K562 (cell line): ENCODE results near the gene CRYAB. TPM values are rescaled to one million over a fixed set of nuclear protein-coding genes. Genes with fewer than 3 reads are reported as not detected.
A peak's percentile ranks its signal among the peaks of the same experiment; 100 is the strongest.

Experiments
- ARID1B ChIP-seq: fragments of 450-650 bp; IDR thresholded peaks from 2 replicates; pipeline ENCODE4 v1.6.1; 2016; ENCODE audit warnings: antibody characterized with exemption, mild to moderate bottlenecking, inconsistent platforms
- ATF3 ChIP-seq, 2 experiments: fragments of 450-650 bp in 1 of 2; sonication (generic) in 1 of 2; formaldehyde crosslinking in 1 of 2; IDR thresholded peaks in 1 of 2; conservative IDR thresholded peaks in 1 of 2; 2 replicates each; pipeline versions ENCODE4 v1.6.1 to v1.8.1; 2016 to 2023; ENCODE audit warnings: mild to moderate bottlenecking in 2 of 2, moderate library complexity in 2 of 2, inconsistent platforms in 1 of 2, missing genetic modification reagents in 1 of 2
- E2F3 ChIP-seq: fragments of 250-450 bp; sonication (Bioruptor Pico); IDR thresholded peaks from 2 replicates; pipeline ENCODE4 v1.4.0; 2020; ENCODE audit warnings: mild to moderate bottlenecking
- E2F4 ChIP-seq: sonication (generic); formaldehyde crosslinking; IDR thresholded peaks from 2 replicates; pipeline ENCODE4 v1.8.0; 2022; ENCODE audit warnings: mild to moderate bottlenecking, low read depth, missing genetic modification reagents
- EGR1 ChIP-seq: fragments of 450-650 bp; conservative IDR thresholded peaks from 2 replicates; pipeline ENCODE4 v1.6.1; 2017; ENCODE audit warnings: mild to moderate bottlenecking
- FOXK1 ChIP-seq: sonication (generic); formaldehyde crosslinking; IDR thresholded peaks from 2 replicates; pipeline ENCODE4 v1.8.0; 2022; ENCODE audit warnings: missing genetic modification reagents, mild to moderate bottlenecking, borderline replicate concordance
- HEY1 ChIP-seq: fragments of 250-450 bp; sonication (Bioruptor Pico); IDR thresholded peaks from 2 replicates; pipeline ENCODE4 v1.5.0; 2020; ENCODE audit warnings: mild to moderate bottlenecking, moderate library complexity, borderline replicate concordance
- NR2C1 ChIP-seq, 2 experiments: fragments of 450-650 bp; IDR thresholded peaks; 2 replicates each; pipeline ENCODE4 v1.6.1; 2017; ENCODE audit warnings: mild to moderate bottlenecking in 2 of 2, antibody characterized with exemption in 1 of 2, inconsistent platforms in 1 of 2, missing compliant biosample characterization in 1 of 2, missing genetic modification characterization in 1 of 2
- POLR2B ChIP-seq: fragments of 450-650 bp; IDR thresholded peaks from 2 replicates; pipeline ENCODE4 v1.6.1; 2018; ENCODE audit warnings: low read depth; ENCODE audit not compliant: partially characterized antibody
- ZEB2 ChIP-seq: fragments of 450-650 bp; IDR thresholded peaks from 2 replicates; pipeline ENCODE4 v1.6.1; 2016
- ZNF584 ChIP-seq: fragments of 200-800 bp; sonication (Bioruptor generic); IDR thresholded peaks from 2 replicates; pipeline ENCODE4 v1.6.1; 2016; ENCODE audit warnings: low read depth, mild to moderate bottlenecking, missing genetic modification characterization, missing compliant biosample characterization
- ZNF668 ChIP-seq: fragments of 250-450 bp; sonication (Bioruptor Pico); IDR thresholded peaks from 2 replicates; pipeline ENCODE4 v1.8.0; 2022; ENCODE audit warnings: mild to moderate bottlenecking, inconsistent platforms
- ZNF76 ChIP-seq: fragments of 250-450 bp; sonication (Bioruptor Pico); IDR thresholded peaks from 2 replicates; pipeline ENCODE4 v1.4.0; 2020; ENCODE audit warnings: mild to moderate bottlenecking, moderate library complexity, borderline replicate concordance
- polyA plus RNA-seq, 8 experiments: library from polyadenylated mRNA; depleted of rRNA in 4 of 8; stranded (reverse) in 5 of 8; unstranded in 3 of 8; fragments of >200 nt; fragmentation: Nextera tagmentation in 2 of 8; fragmentation: Illumina TruSeq in 1 of 8; extraction: Ambion mirVana in 2 of 8; extraction: Trizol in 1 of 8; gene quantifications; 2 replicates each; pipeline versions ENCODE4 v1.2.1 to v1.2.3, GENCODE V29; 2011 to 2014; ENCODE audit warnings: inconsistent platforms in 1 of 8, missing spikeins in 1 of 8
- total RNA-seq, 7 experiments: library from RNA; depleted of rRNA in 6 of 7; stranded (reverse); fragments of >200 nt in 6 of 7; fragmentation: Illumina TruSeq in 2 of 7; extraction: Trizol in 2 of 7; gene quantifications; 2 replicates each; pipeline versions ENCODE4 v1.2.1 to v1.2.3, GENCODE V29; 2011 to 2021; ENCODE audit warnings: low replicate concordance in 1 of 7
- TF ChIP-seq, protein P1 (sequence below), 2 experiments: fragments of 450-650 bp; formaldehyde crosslinking in 1 of 2; IDR thresholded peaks; 2 replicates each; pipeline versions ENCODE4 v1.4.0 to v1.6.1; 2014 to 2020; ENCODE audit warnings: mild to moderate bottlenecking in 2 of 2, borderline replicate concordance in 1 of 2, low read depth in 1 of 2
- TF ChIP-seq, protein P2 (sequence below): sonication (generic); formaldehyde crosslinking; IDR thresholded peaks from 2 replicates; pipeline ENCODE4 v1.9.0; 2022; ENCODE audit warnings: mild to moderate bottlenecking, missing genetic modification reagents

CRYAB gene
- total and polyA plus RNA-seq, 9 of the 15 experiments (the other 6 are each of a cell fraction or from before 2014, with no cell fraction given): 0.83 to 7.5 (median 3.6) TPM

DNA sequence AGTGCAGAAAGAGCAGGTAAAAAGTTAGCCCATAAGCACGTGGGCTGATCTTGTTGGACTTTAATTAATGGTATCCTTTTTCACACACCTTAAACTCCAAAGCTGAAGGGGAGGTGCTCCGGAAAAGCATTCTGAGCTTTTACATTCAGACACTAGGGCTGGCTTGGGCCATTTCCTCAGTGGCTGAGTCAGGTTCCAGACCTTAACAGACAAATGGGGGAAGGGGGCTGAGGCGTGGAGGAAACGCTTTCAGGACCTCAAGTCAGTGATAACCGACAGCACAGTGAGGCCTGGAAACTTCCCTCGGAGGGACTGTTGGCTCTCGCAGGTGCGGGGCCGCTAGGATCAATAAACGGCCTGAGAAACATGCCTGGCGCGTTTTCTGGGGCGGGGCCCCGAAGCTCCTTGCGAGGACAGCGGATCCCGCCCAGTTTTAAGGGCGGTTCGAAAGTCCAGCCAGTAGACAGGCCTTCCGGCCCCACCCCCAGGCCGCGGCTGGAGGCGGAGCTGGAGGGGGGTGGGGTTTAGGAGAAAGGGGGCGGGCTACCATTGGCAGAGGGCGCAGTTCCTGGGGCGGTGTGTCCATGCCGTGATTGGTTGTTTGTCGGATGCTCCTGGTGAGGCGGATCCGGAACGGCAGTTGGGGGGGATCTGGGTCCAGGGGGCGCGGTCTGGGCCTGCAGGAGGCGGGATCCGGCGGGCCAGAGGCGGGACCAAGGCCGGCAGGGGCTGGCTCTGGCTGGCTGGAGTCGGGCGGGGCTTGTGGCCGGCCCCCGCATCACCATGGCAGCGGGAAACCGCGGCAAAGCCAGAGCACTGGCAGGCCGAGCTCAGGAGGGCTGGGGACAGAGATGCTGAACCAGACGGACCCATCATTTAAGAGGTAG, 15.2 kb upstream of the CRYAB start (continued):
- TF ChIP-seq NR2C1 (IDR thresholded peaks at IDR 0.05) (no peak), NR2C1 (tag; IDR thresholded peaks at IDR 0.05) (no peak), ZNF584 (no peak), FOXK1 (CRISPR knock-in tag) (peak; percentile 42; the same call in 1 of the 2 replicates), EGR1 (peak; percentile 84), HEY1 (CRISPR knock-in tag) (no peak), E2F4 (CRISPR knock-in tag) (no peak), ZNF76 (CRISPR knock-in tag) (0 out of 2 replicates have a peak, but pooled peaks have one; percentile 62), E2F3 (CRISPR knock-in tag) (0 out of 2 replicates have a peak, but pooled peaks have one; percentile 56), POLR2B (peak; percentile 87), ARID1B (peak; percentile 45; the same call in 1 of the 2 replicates), ATF3 (IDR thresholded peaks at IDR 0.05) (peak; percentile 8; the same call in 1 of the 2 replicates), ATF3 (CRISPR knock-in tag; conservative IDR thresholded peaks at IDR 0.05) (no peak), ZNF668 (peak; percentile 48; the same call in 1 of the 2 replicates), ZEB2 (no peak)
- TF ChIP-seq, protein P1, sequence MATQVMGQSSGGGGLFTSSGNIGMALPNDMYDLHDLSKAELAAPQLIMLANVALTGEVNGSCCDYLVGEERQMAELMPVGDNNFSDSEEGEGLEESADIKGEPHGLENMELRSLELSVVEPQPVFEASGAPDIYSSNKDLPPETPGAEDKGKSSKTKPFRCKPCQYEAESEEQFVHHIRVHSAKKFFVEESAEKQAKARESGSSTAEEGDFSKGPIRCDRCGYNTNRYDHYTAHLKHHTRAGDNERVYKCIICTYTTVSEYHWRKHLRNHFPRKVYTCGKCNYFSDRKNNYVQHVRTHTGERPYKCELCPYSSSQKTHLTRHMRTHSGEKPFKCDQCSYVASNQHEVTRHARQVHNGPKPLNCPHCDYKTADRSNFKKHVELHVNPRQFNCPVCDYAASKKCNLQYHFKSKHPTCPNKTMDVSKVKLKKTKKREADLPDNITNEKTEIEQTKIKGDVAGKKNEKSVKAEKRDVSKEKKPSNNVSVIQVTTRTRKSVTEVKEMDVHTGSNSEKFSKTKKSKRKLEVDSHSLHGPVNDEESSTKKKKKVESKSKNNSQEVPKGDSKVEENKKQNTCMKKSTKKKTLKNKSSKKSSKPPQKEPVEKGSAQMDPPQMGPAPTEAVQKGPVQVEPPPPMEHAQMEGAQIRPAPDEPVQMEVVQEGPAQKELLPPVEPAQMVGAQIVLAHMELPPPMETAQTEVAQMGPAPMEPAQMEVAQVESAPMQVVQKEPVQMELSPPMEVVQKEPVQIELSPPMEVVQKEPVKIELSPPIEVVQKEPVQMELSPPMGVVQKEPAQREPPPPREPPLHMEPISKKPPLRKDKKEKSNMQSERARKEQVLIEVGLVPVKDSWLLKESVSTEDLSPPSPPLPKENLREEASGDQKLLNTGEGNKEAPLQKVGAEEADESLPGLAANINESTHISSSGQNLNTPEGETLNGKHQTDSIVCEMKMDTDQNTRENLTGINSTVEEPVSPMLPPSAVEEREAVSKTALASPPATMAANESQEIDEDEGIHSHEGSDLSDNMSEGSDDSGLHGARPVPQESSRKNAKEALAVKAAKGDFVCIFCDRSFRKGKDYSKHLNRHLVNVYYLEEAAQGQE (IDR thresholded peaks at IDR 0.05; ENCODE audit: borderline replicate concordance): peak; percentile 100
- TF ChIP-seq, protein P1 (CRISPR knock-in tag; IDR thresholded peaks at IDR 0.05; ENCODE audit: low read depth): no peak
- TF ChIP-seq, protein P2, sequence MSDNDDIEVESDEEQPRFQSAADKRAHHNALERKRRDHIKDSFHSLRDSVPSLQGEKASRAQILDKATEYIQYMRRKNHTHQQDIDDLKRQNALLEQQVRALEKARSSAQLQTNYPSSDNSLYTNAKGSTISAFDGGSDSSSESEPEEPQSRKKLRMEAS (CRISPR knock-in tag): peak; percentile 61; the same call in 1 of the 2 replicates
